ENCODE results near the gene ABLIM1.

Gene ABLIM1

GRCh38 chr10:114623661-114624294 is 34.3 kb downstream of the ABLIM1 start:
- peak; percentile 89 for DNase-seq (ENCODE audit: low spot score)

- no peak for DNase-seq (ENCODE audit: low spot score)
These were observed 34.9 kb downstream of the ABLIM1 start for GRCh38 chr10:114623155-114623554.

GRCh38 chr10:114618722-114619121 is 39.4 kb downstream of the ABLIM1 start:
- no peak for DNase-seq (ENCODE audit: low spot score)

GRCh38 chr10:114616516-114616915 is 41.6 kb downstream of the ABLIM1 start:
- DNase-seq (ENCODE audit: low spot score), result no peak

- DNase-seq (ENCODE audit: low spot score), result peak; percentile 81
These were observed 42.0 kb downstream of the ABLIM1 start for GRCh38 chr10:114616103-114616502.

- DNase-seq (ENCODE audit: low spot score), result no peak
These were observed 42.5 kb downstream of the ABLIM1 start for GRCh38 chr10:114615600-114616007.

- no peak for DNase-seq (ENCODE audit: low spot score)
These were observed 44.7 kb downstream of the ABLIM1 start for GRCh38 chr10:114613237-114613979.

GRCh38 chr10:114611617-114612016 is 46.5 kb downstream of the ABLIM1 start:
- DNase-seq (ENCODE audit: low spot score), result no peak

- DNase-seq (ENCODE audit: low spot score), result no peak
These were observed 48.3 kb downstream of the ABLIM1 start for GRCh38 chr10:114609518-114610426.

GRCh38 chr10:114607358-114607998 is 50.6 kb downstream of the ABLIM1 start:
- DNase-seq (ENCODE audit: low spot score), result no peak

GRCh38 chr10:114605155-114605797 is 52.8 kb downstream of the ABLIM1 start:
- no peak for DNase-seq (ENCODE audit: low spot score)

GRCh38 chr10:114604357-114605130 is 53.5 kb downstream of the ABLIM1 start:
- no peak for DNase-seq (ENCODE audit: low spot score)

- DNase-seq (ENCODE audit: low spot score), result no peak
These were observed 54.1 kb downstream of the ABLIM1 start for GRCh38 chr10:114603948-114604347.

- DNase-seq (ENCODE audit: low spot score), result no peak
These were observed 54.8 kb downstream of the ABLIM1 start for GRCh38 chr10:114603303-114603702.

GRCh38 chr10:114600057-114600456 is 58.0 kb downstream of the ABLIM1 start:
- no peak for DNase-seq (ENCODE audit: low spot score)

GRCh38 chr10:114596793-114597192 is 61.3 kb downstream of the ABLIM1 start:
- DNase-seq (ENCODE audit: low spot score), result no peak

- no peak for DNase-seq (ENCODE audit: low spot score)
These were observed 64.1 kb downstream of the ABLIM1 start for GRCh38 chr10:114593816-114594468.

- DNase-seq (ENCODE audit: low spot score), result no peak
These were observed 64.8 kb downstream of the ABLIM1 start for GRCh38 chr10:114593240-114593792.

GRCh38 chr10:114590993-114591392 is 67.1 kb downstream of the ABLIM1 start:
- DNase-seq (ENCODE audit: low spot score), result no peak

- no peak for DNase-seq (ENCODE audit: low spot score)
These were observed 73.7 kb downstream of the ABLIM1 start for GRCh38 chr10:114584419-114584818.
